ENCODE results near the gene EXTL2. TPM values are rescaled to one million over a fixed set of nuclear protein-coding genes. Genes with fewer than 3 reads are reported as not detected.

The EXTL2 gene
- total RNA-seq, 6 experiments from 2014 or later: 17.8 to 27.1 (median 23.3) TPM

GRCh38 chr1:100879422-100879821 lies 15.2 kb downstream of the EXTL2 start:
- Mint-ChIP-seq H3K27ac (no peak overlapping the region), H3K27me3 (ENCODE audit: insufficient read depth) (no peaks in the 10 kb centered on the region; the same call in 1 of the 2 replicates), H3K4me3 (no peak overlapping the region), H3K36me3 (ENCODE audit: low read depth) (no peaks in the 10 kb centered on the region), H3K4me1 (ENCODE audit: low read depth) (peaks cover 17% of the 10 kb centered on the region), H3K9me3 (no peaks in the 10 kb centered on the region)
- no peak for TF ChIP-seq CTCF (IDR thresholded peaks at IDR 0.05)
- DNase-seq: no peak

- H3K36me3 Mint-ChIP-seq (ENCODE audit: low read depth): no peaks in the 10 kb centered on the region
- no peaks in the 10 kb centered on the region; the same call in none of the 2 replicates for H3K27me3 Mint-ChIP-seq (ENCODE audit: insufficient read depth)
- no peak overlapping the region for H3K4me3 Mint-ChIP-seq
- no peak overlapping the region for H3K27ac Mint-ChIP-seq
- DNase-seq: no peak
- no peaks in the 10 kb centered on the region for H3K4me1 Mint-ChIP-seq (ENCODE audit: low read depth)
- H3K9me3 Mint-ChIP-seq: no peaks in the 10 kb centered on the region
- TF ChIP-seq CTCF (IDR thresholded peaks at IDR 0.05): no peak
Observed at GRCh38 chr1:100876291-100876690, 18.4 kb downstream of the EXTL2 start.

- Mint-ChIP-seq H3K4me1 (ENCODE audit: low read depth) (no peaks in the 10 kb centered on the region), H3K9me3 (no peaks in the 10 kb centered on the region), H3K36me3 (ENCODE audit: low read depth) (no peaks in the 10 kb centered on the region), H3K4me3 (no peak overlapping the region), H3K27me3 (ENCODE audit: insufficient read depth) (no peaks in the 10 kb centered on the region; the same call in none of the 2 replicates), H3K27ac (no peak overlapping the region)
- TF ChIP-seq CTCF (IDR thresholded peaks at IDR 0.05): no peak
- DNase-seq: no peak
Observed at GRCh38 chr1:100875228-100875627, 19.4 kb downstream of the EXTL2 start.

- H3K36me3 Mint-ChIP-seq (ENCODE audit: low read depth): no peaks in the 10 kb centered on the region
- H3K4me1 Mint-ChIP-seq (ENCODE audit: low read depth): no peaks in the 10 kb centered on the region
- H3K9me3 Mint-ChIP-seq: no peaks in the 10 kb centered on the region
- H3K27ac Mint-ChIP-seq: no peak overlapping the region
- no peak for TF ChIP-seq CTCF (IDR thresholded peaks at IDR 0.05)
- no peak for DNase-seq
- no peak overlapping the region for H3K4me3 Mint-ChIP-seq
- no peaks in the 10 kb centered on the region; the same call in none of the 2 replicates for H3K27me3 Mint-ChIP-seq (ENCODE audit: insufficient read depth)
Observed at GRCh38 chr1:100874433-100874832, 20.2 kb downstream of the EXTL2 start.

- no peak for TF ChIP-seq CTCF (IDR thresholded peaks at IDR 0.05)
- DNase-seq: no peak
Observed at GRCh38 chr1:100869996-100870395, 24.6 kb downstream of the EXTL2 start.

More at GRCh38 chr1:100869996-100870395, 24.6 kb downstream of the EXTL2 start:
- Mint-ChIP-seq H3K9me3 (no peaks in the 10 kb centered on the region), H3K4me1 (ENCODE audit: low read depth) (peaks cover 8% of the 10 kb centered on the region), H3K4me3 (no peak overlapping the region), H3K27ac (no peak overlapping the region), H3K27me3 (ENCODE audit: insufficient read depth) (no peaks in the 10 kb centered on the region; the same call in 1 of the 2 replicates), H3K36me3 (ENCODE audit: low read depth) (no peaks in the 10 kb centered on the region)

Data from HFFc6 (cell line).